Measurements from ENCODE around the gene R3HCC1L. TPM values are rescaled to one million over a fixed set of nuclear protein-coding genes. Genes with fewer than 3 reads are reported as not detected.

R3HCC1L gene
- total RNA-seq, 3 donors from 2014 or later (not counting 1 experiment from before 2014, with no cell fraction given), result 17.9 to 25.6 (median 23.3) TPM

- ATAC-seq (no peak), DNase-seq (no peak)
- Histone ChIP-seq H3K36me3 (ENCODE audit: control insufficient read depth, insufficient read depth, low read length) (no peaks in the 10 kb centered on the region), H3K4me3 (ENCODE audit: low read length) (no peak overlapping the region), H3K9me3 (ENCODE audit: control insufficient read depth, insufficient read depth, low read length) (no peaks in the 10 kb centered on the region), H3K27me3 (ENCODE audit: control insufficient read depth, insufficient read depth, low read length) (no peaks in the 10 kb centered on the region), H3K4me1 (ENCODE audit: control insufficient read depth, insufficient read depth, low read length) (no peaks in the 10 kb centered on the region), H3K27ac (ENCODE audit: low read length) (no peak overlapping the region)
- no peak overlapping the region for H3K27ac Mint-ChIP-seq
- 76% methylated on average over 7 of the region's 7 CpGs for WGBS (ENCODE audit: insufficient coverage)
- H3K27me3 Mint-ChIP-seq (ENCODE audit: low read depth in 2 of 2), result peaks cover 22 to 29% of the 10 kb centered on the region in 2 donors
- no peak overlapping the region for H3K4me3 Mint-ChIP-seq
- H3K36me3 Mint-ChIP-seq, result no peaks in the 10 kb centered on the region
- no peaks in the 10 kb centered on the region for H3K4me1 Mint-ChIP-seq
- intact Hi-C loops (cut with micrococcal nuclease), result no loop called here
- no peaks in the 10 kb centered on the region for H3K9me3 Mint-ChIP-seq
- TF ChIP-seq CTCF (IDR thresholded peaks at IDR 0.05), result no peak
Measured at GRCh38 chr10:98088186-98088971, 46.1 kb upstream of the R3HCC1L start.

- no peaks in the 10 kb centered on the region for H3K36me3 Mint-ChIP-seq
- no peaks in the 10 kb centered on the region for H3K4me1 Mint-ChIP-seq
- WGBS (ENCODE audit: insufficient coverage), result 0% methylated on average over 1 of the region's 3 CpGs
- DNase-seq, result no peak
- Histone ChIP-seq H3K27me3 (ENCODE audit: control insufficient read depth, insufficient read depth, low read length) (no peaks in the 10 kb centered on the region), H3K27ac (ENCODE audit: low read length) (no peak overlapping the region), H3K36me3 (ENCODE audit: control insufficient read depth, insufficient read depth, low read length) (no peaks in the 10 kb centered on the region), H3K4me3 (ENCODE audit: low read length) (no peak overlapping the region), H3K4me1 (ENCODE audit: control insufficient read depth, insufficient read depth, low read length) (no peaks in the 10 kb centered on the region), H3K9me3 (ENCODE audit: control insufficient read depth, insufficient read depth, low read length) (no peaks in the 10 kb centered on the region)
- H3K27me3 Mint-ChIP-seq (ENCODE audit: low read depth in 2 of 2), result peaks cover 24 to 33% of the 10 kb centered on the region in 2 donors
- no peak overlapping the region for H3K27ac Mint-ChIP-seq
- no peak for TF ChIP-seq CTCF (IDR thresholded peaks at IDR 0.05)
- H3K9me3 Mint-ChIP-seq, result no peaks in the 10 kb centered on the region
- ATAC-seq, result no peak
- intact Hi-C loops (cut with micrococcal nuclease), result no loop called here
- no peak overlapping the region for H3K4me3 Mint-ChIP-seq
Measured at GRCh38 chr10:98090822-98091221, 43.6 kb upstream of the R3HCC1L start.

GRCh38 chr10:98096316-98096715, 38.1 kb upstream of the R3HCC1L start:
- H3K4me3 Mint-ChIP-seq, result no peak overlapping the region
- H3K4me1 Mint-ChIP-seq, result no peaks in the 10 kb centered on the region
- Histone ChIP-seq H3K9me3 (ENCODE audit: control insufficient read depth, insufficient read depth, low read length) (no peaks in the 10 kb centered on the region), H3K4me3 (ENCODE audit: low read length) (no peak overlapping the region), H3K4me1 (ENCODE audit: control insufficient read depth, insufficient read depth, low read length) (no peaks in the 10 kb centered on the region), H3K27ac (ENCODE audit: low read length) (no peak overlapping the region), H3K36me3 (ENCODE audit: control insufficient read depth, insufficient read depth, low read length) (no peaks in the 10 kb centered on the region), H3K27me3 (ENCODE audit: control insufficient read depth, insufficient read depth, low read length) (no peaks in the 10 kb centered on the region)
- DNase-seq, result no peak
- no peaks in the 10 kb centered on the region for H3K36me3 Mint-ChIP-seq
- intact Hi-C loops (cut with micrococcal nuclease), result no loop called here
- no peak for TF ChIP-seq CTCF (IDR thresholded peaks at IDR 0.05)
- no peak overlapping the region for H3K27ac Mint-ChIP-seq
- no peaks in the 10 kb centered on the region for H3K9me3 Mint-ChIP-seq
- H3K27me3 Mint-ChIP-seq (ENCODE audit: low read depth in 2 of 2), result peaks cover 17 to 18% of the 10 kb centered on the region in 2 donors
- ATAC-seq, result no peak
- 85% methylated on average over 8 of the region's 8 CpGs for WGBS (ENCODE audit: insufficient coverage)

- DNase-seq, result no peak
- no peak overlapping the region for H3K4me3 ChIP-seq (ENCODE audit: low read length)
- intact Hi-C loops (cut with micrococcal nuclease), result no loop called here
- H3K9me3 Mint-ChIP-seq, result no peaks in the 10 kb centered on the region
- peaks cover 17 to 18% of the 10 kb centered on the region in 2 donors for H3K27me3 Mint-ChIP-seq (ENCODE audit: low read depth in 2 of 2)
- H3K36me3 Mint-ChIP-seq, result no peaks in the 10 kb centered on the region
- no peak for TF ChIP-seq CTCF (IDR thresholded peaks at IDR 0.05)
- no peaks in the 10 kb centered on the region for H3K36me3 ChIP-seq (ENCODE audit: control insufficient read depth, insufficient read depth, low read length)
- no peaks in the 10 kb centered on the region for H3K27me3 ChIP-seq (ENCODE audit: control insufficient read depth, insufficient read depth, low read length)
- H3K4me1 ChIP-seq (ENCODE audit: control insufficient read depth, insufficient read depth, low read length), result no peaks in the 10 kb centered on the region
- no peak overlapping the region for H3K4me3 Mint-ChIP-seq
- H3K9me3 ChIP-seq (ENCODE audit: control insufficient read depth, insufficient read depth, low read length), result no peaks in the 10 kb centered on the region
- no peak overlapping the region for H3K27ac ChIP-seq (ENCODE audit: low read length)
- ATAC-seq, result no peak
- no peak overlapping the region for H3K27ac Mint-ChIP-seq
- no peaks in the 10 kb centered on the region for H3K4me1 Mint-ChIP-seq
- WGBS (ENCODE audit: insufficient coverage), result 84% methylated on average over 10 of the region's 10 CpGs
Measured at GRCh38 chr10:98096731-98097130, 37.7 kb upstream of the R3HCC1L start.
